KMS-11 (cell line): ENCODE data around the gene LTB4R2.

Source experiments
- H2AFZ ChIP-seq: fragments of 200-600 bp; sonication (generic); 2 replicates; pipeline ENCODE4 v1.6.1; 2016; ENCODE audit warnings: antibody characterized with exemption, mixed run types, low read depth
- H3K27ac ChIP-seq: fragments of 200-600 bp; sonication (generic); 2 replicates; pipeline ENCODE4 v1.6.1; 2016; ENCODE audit warnings: mild to moderate bottlenecking, mixed run types
- H3K27me3 ChIP-seq: fragments of 200-600 bp; sonication (generic); 2 replicates; pipeline ENCODE4 v1.6.1; 2017; ENCODE audit warnings: mild to moderate bottlenecking, low read depth, mixed run types, moderate library complexity; ENCODE audit not compliant: insufficient read depth
- H3K36me3 ChIP-seq: fragments of 200-600 bp; sonication (generic); 2 replicates; pipeline ENCODE4 v1.6.1; 2017; ENCODE audit warnings: mild to moderate bottlenecking, mixed run types; ENCODE audit not compliant: insufficient read depth
- H3K4me1 ChIP-seq: fragments of 200-600 bp; sonication (generic); 2 replicates; pipeline ENCODE4 v1.6.1; 2016; ENCODE audit warnings: mild to moderate bottlenecking, low read depth, mixed run types; ENCODE audit not compliant: poor library complexity, severe bottlenecking
- H3K4me2 ChIP-seq: fragments of 200-600 bp; sonication (generic); 2 replicates; pipeline ENCODE4 v1.7.0; 2016; ENCODE audit warnings: mild to moderate bottlenecking, mixed run types
- H3K4me3 ChIP-seq: fragments of 200-600 bp; sonication (generic); IDR thresholded peaks from 2 replicates; pipeline ENCODE4 v1.6.1; 2017; ENCODE audit warnings: low read depth, low read length, mixed read lengths; ENCODE audit not compliant: insufficient read depth
- H3K79me2 ChIP-seq: fragments of 200-600 bp; sonication (generic); 2 replicates; pipeline ENCODE4 v1.6.1; 2016; ENCODE audit warnings: low read depth, mixed run types; ENCODE audit not compliant: insufficient read depth
- H3K9ac ChIP-seq: fragments of 200-600 bp; sonication (generic); 2 replicates; pipeline ENCODE4 v1.6.1; 2016; ENCODE audit warnings: mild to moderate bottlenecking, mixed run types
- H4K20me1 ChIP-seq: fragments of 200-600 bp; sonication (generic); 2 replicates; pipeline ENCODE4 v1.6.1; 2016; ENCODE audit warnings: mild to moderate bottlenecking, mixed run types; ENCODE audit not compliant: insufficient read depth
- CTCF ChIP-seq: fragments of 200-600 bp; sonication (generic); conservative IDR thresholded peaks from 2 replicates; pipeline ENCODE4 v1.6.1; 2017; ENCODE audit warnings: low read depth, mild to moderate bottlenecking, antibody characterized with exemption, low read length, moderate library complexity, mixed read lengths

The LTB4R2 gene

GRCh38 chr14:24307156-24307574 is 2.8 kb upstream of the LTB4R2 start:
- Histone ChIP-seq H3K4me3 (no peak overlapping the region), H4K20me1 (no peaks in the 10 kb centered on the region), H2AFZ (no peak overlapping the region), H3K9ac (no peak overlapping the region), H3K4me2 (no peak overlapping the region), H3K4me1 (peaks cover 26% of the 10 kb centered on the region), H3K27me3 (no peaks in the 10 kb centered on the region), H3K27ac (no peak overlapping the region; the same call in 1 of the 2 replicates), H3K79me2 (peaks cover 5% of the 10 kb centered on the region; the same call in 1 of the 2 replicates), H3K36me3 (no peaks in the 10 kb centered on the region)
- TF ChIP-seq CTCF: no peak

GRCh38 chr14:24307575-24308341 is 2.2 kb upstream of the LTB4R2 start, which contains the start of gene CIDEB:
CIDEB (minus strand) TSS chr14:24307977; CDS start chr14:24307858, 119 bp downstream.
- Histone ChIP-seq H3K36me3 (no peaks in the 10 kb centered on the region), H2AFZ (no peak within 1 kb of the TSS), H3K4me1 (peaks cover 32% of the 10 kb centered on the region), H3K9ac (no peak within 1 kb of the TSS), H3K79me2 (peaks cover 9% of the 10 kb centered on the region; the same call in 1 of the 2 replicates), H3K27ac (no peak within 1 kb of the TSS; the same call in 1 of the 2 replicates), H3K4me2 (peak within 1 kb of the TSS; percentile 3; the same call in 1 of the 2 replicates), H3K4me3 (no peak within 1 kb of the TSS), H4K20me1 (no peaks in the 10 kb centered on the region), H3K27me3 (no peaks in the 10 kb centered on the region)
- peak; percentile 84 for TF ChIP-seq CTCF

GRCh38 chr14:24308342-24309124 is 1.4 kb upstream of the LTB4R2 start:
- H3K79me2 ChIP-seq: peaks cover 9% of the 10 kb centered on the region; the same call in 1 of the 2 replicates
- no peak overlapping the region for H3K9ac ChIP-seq
- peaks cover 37% of the 10 kb centered on the region for H3K4me1 ChIP-seq
- no peak overlapping the region for H2AFZ ChIP-seq
- no peaks in the 10 kb centered on the region for H3K36me3 ChIP-seq
- peak overlapping the region; percentile 3; the same call in 1 of the 2 replicates for H3K4me2 ChIP-seq
- H4K20me1 ChIP-seq: no peaks in the 10 kb centered on the region
- H3K4me3 ChIP-seq: no peak overlapping the region
- no peaks in the 10 kb centered on the region for H3K27me3 ChIP-seq
- no peak overlapping the region for H3K27ac ChIP-seq
- 0 out of 2 replicates have a peak, but pooled peaks have one; percentile 20 for TF ChIP-seq CTCF

- Histone ChIP-seq H4K20me1 (no peaks in the 10 kb centered on the region), H3K9ac (peak overlapping the region; percentile 77; the same call in 1 of the 2 replicates), H3K4me3 (no peak overlapping the region), H3K79me2 (peaks cover 9% of the 10 kb centered on the region; the same call in 1 of the 2 replicates), H3K36me3 (no peaks in the 10 kb centered on the region), H3K4me2 (peak overlapping the region; percentile 66), H2AFZ (no peak overlapping the region), H3K27ac (peak overlapping the region; percentile 80), H3K4me1 (peaks cover 37% of the 10 kb centered on the region), H3K27me3 (no peaks in the 10 kb centered on the region)
- TF ChIP-seq CTCF: no peak
Observed at GRCh38 chr14:24310265-24310645, 315 bp downstream of the LTB4R2 start.
